A549 (cell line): ENCODE results near the gene FAM78B. TPM values are rescaled to one million over a fixed set of nuclear protein-coding genes. Genes with fewer than 3 reads are reported as not detected.

Source experiments
- ATAC-seq, 2 experiments: fragments of 200-7000 bp in 1 of 2; fragments of >200 bp in 1 of 2; cut with Nextera tagmentation in 1 of 2; cut with Tn5 transposase in 1 of 2; 3 replicates each; pipeline versions ENCODE4 v1.8.0 to v1.9.1; 2018 to 2020; ENCODE audit warnings: mild to moderate bottlenecking in 1 of 2, moderate library complexity in 1 of 2
- CTCF ChIA-PET: fragments of 300-600 bp; sonication (Branson Sonifier 250); formaldehyde crosslinking; extraction: SDS; loops from one replicate; lab custom pipeline; 2021; ENCODE audit warnings: antibody characterized with exemption, inconsistent platforms; lab: Yijun Ruan, JAX
- POLR2A ChIA-PET: fragments of 350-600 bp; formaldehyde crosslinking; extraction: SDS; loops from one replicate; lab custom pipeline; 2021; ENCODE audit warnings: antibody characterized with exemption, inconsistent platforms; lab: Yijun Ruan, JAX
- DNase-seq, 2 experiments: peaks; one replicate each; pipeline versions ENCODE4 v3.0.0 to v3.0.0-alpha.2; 2011 to 2016; ENCODE audit warnings: low read depth in 1 of 2, low spot score in 1 of 2
- FAIRE-seq: peaks from 2 replicates; lab custom pipeline; 2011; peaks lifted over from hg19 to GRCh38; lab: Jason Lieb, UNC
- H3K27ac ChIP-seq, 2 experiments: fragments of >200 bp; sonication (Bioruptor Twin); formaldehyde crosslinking; 3 replicates each; pipeline ENCODE4 v1.5.1; 2016 to 2017
- H3K4me1 ChIP-seq: fragments of >200 bp; sonication (Bioruptor Twin); formaldehyde crosslinking; 3 replicates; pipeline ENCODE4 v1.6.1; 2016
- H3K4me2 ChIP-seq: fragments of >200 bp; sonication (Bioruptor Twin); formaldehyde crosslinking; 3 replicates; pipeline ENCODE4 v1.6.1; 2016
- H3K4me3 ChIP-seq: fragments of >200 bp; sonication (Bioruptor Twin); formaldehyde crosslinking; 3 replicates; pipeline ENCODE4 v1.5.1; 2016
- H3K9me3 ChIP-seq: fragments of >200 bp; sonication (Bioruptor Twin); formaldehyde crosslinking; 3 replicates; pipeline ENCODE4 v1.6.1; 2016
- BCL3 ChIP-seq: fragments of >200 bp; sonication (Bioruptor Twin); formaldehyde crosslinking; IDR thresholded peaks from 3 replicates; pipeline ENCODE4 v1.6.1; 2016
- BHLHE40 ChIP-seq: IDR thresholded peaks from 2 replicates; pipeline ENCODE4 v1.6.1; 2012; ENCODE audit warnings: low read depth, low read length, inconsistent platforms
- CEBPB ChIP-seq, 2 experiments: fragments of >200 bp in 1 of 2; sonication (Bioruptor Twin) in 1 of 2; formaldehyde crosslinking in 1 of 2; IDR thresholded peaks; 2 replicates each; pipeline ENCODE4 v1.6.1; 2012 to 2016
- CHD4 ChIP-seq: fragments of 200-600 bp; sonication (generic); IDR thresholded peaks from 2 replicates; pipeline ENCODE4 v1.6.1; 2016; ENCODE audit warnings: antibody characterized with exemption, mild to moderate bottlenecking, borderline replicate concordance
- E2F6 ChIP-seq: IDR thresholded peaks from 2 replicates; pipeline ENCODE4 v1.6.1; 2012; ENCODE audit warnings: low read depth, borderline replicate concordance
- EHF ChIP-seq: fragments of 250-450 bp; sonication (Bioruptor Pico); IDR thresholded peaks from 2 replicates; pipeline ENCODE4 v1.5.0; 2020; ENCODE audit warnings: mild to moderate bottlenecking
- FOSB ChIP-seq: fragments of 250-450 bp; sonication (Bioruptor Pico); IDR thresholded peaks from 2 replicates; pipeline ENCODE4 v1.5.0; 2020; ENCODE audit warnings: mild to moderate bottlenecking, moderate library complexity
- FOSL2 ChIP-seq, 2 experiments: fragments of 450-650 bp in 1 of 2; fragments of >200 bp in 1 of 2; sonication (Bioruptor Twin) in 1 of 2; formaldehyde crosslinking; IDR thresholded peaks; 2 replicates each; pipeline versions ENCODE4 v1.5.0 to v1.6.1; 2016 to 2020; ENCODE audit warnings: mild to moderate bottlenecking in 1 of 2, moderate library complexity in 1 of 2
- GATA3 ChIP-seq: IDR thresholded peaks from 2 replicates; pipeline ENCODE4 v1.6.1; 2012; ENCODE audit warnings: borderline replicate concordance
- HDAC2 ChIP-seq: fragments of 200-600 bp; sonication (generic); IDR thresholded peaks from 2 replicates; pipeline ENCODE4 v1.6.1; 2016
- HES2 ChIP-seq: fragments of >200 bp; sonication (Bioruptor Twin); formaldehyde crosslinking; IDR thresholded peaks from 2 replicates; pipeline ENCODE4 v1.6.1; 2016
- HOXA7 ChIP-seq: fragments of 250-450 bp; sonication (Bioruptor Pico); IDR thresholded peaks from 2 replicates; pipeline ENCODE4 v1.5.0; 2020; ENCODE audit warnings: mild to moderate bottlenecking, moderate library complexity
- HOXB5 ChIP-seq: fragments of 250-450 bp; sonication (Bioruptor Pico); IDR thresholded peaks from 2 replicates; pipeline ENCODE4 v1.5.0; 2020; ENCODE audit warnings: mild to moderate bottlenecking, moderate library complexity
- KDM5A ChIP-seq: fragments of 200-600 bp; sonication (generic); IDR thresholded peaks from 2 replicates; pipeline ENCODE4 v1.6.1; 2016; ENCODE audit warnings: antibody characterized with exemption, mild to moderate bottlenecking
- MAFK ChIP-seq: fragments of 450-650 bp; IDR thresholded peaks from 2 replicates; pipeline ENCODE4 v1.6.1; 2014; ENCODE audit not compliant: partially characterized antibody
- NFE2L2 ChIP-seq: fragments of 150-350 bp; conservative IDR thresholded peaks from 2 replicates; pipeline ENCODE4 v1.6.1; 2014; ENCODE audit warnings: low read length
- NPAS2 ChIP-seq: fragments of 250-450 bp; sonication (Bioruptor Pico); IDR thresholded peaks from 2 replicates; pipeline ENCODE4 v1.8.0; 2022; ENCODE audit warnings: mild to moderate bottlenecking, moderate library complexity, borderline replicate concordance
- PHF8 ChIP-seq: fragments of 200-600 bp; sonication (generic); IDR thresholded peaks from 2 replicates; pipeline ENCODE4 v1.6.1; 2016; ENCODE audit warnings: low read depth, mild to moderate bottlenecking, antibody characterized with exemption, moderate library complexity, borderline replicate concordance
- POLR2A ChIP-seq: IDR thresholded peaks from 2 replicates; pipeline ENCODE4 v1.6.1; 2012; ENCODE audit warnings: mild to moderate bottlenecking, low read length
- RAD21 ChIP-seq, 2 experiments: fragments of >200 bp in 1 of 2; sonication (Bioruptor Twin) in 1 of 2; formaldehyde crosslinking in 1 of 2; IDR thresholded peaks in 1 of 2; conservative IDR thresholded peaks in 1 of 2; 2 replicates in 1 of 2; 3 replicates in 1 of 2; pipeline ENCODE4 v1.6.1; 2012 to 2018; ENCODE audit warnings: inconsistent platforms in 1 of 2
- SMC3 ChIP-seq: fragments of >200 bp; sonication (Bioruptor Twin); formaldehyde crosslinking; IDR thresholded peaks from 3 replicates; pipeline ENCODE4 v1.6.1; 2018; ENCODE audit warnings: inconsistent platforms
- SREBF2 ChIP-seq: fragments of 450-650 bp; IDR thresholded peaks from 2 replicates; pipeline ENCODE4 v1.6.1; 2014; ENCODE audit warnings: mild to moderate bottlenecking, moderate library complexity
- ZNF302 ChIP-seq: fragments of 250-450 bp; sonication (Bioruptor Pico); IDR thresholded peaks from 2 replicates; pipeline ENCODE4 v1.9.0; 2021; ENCODE audit warnings: inconsistent platforms, mild to moderate bottlenecking, moderate library complexity
- WGBS: methylation state at CpG from one replicate; pipeline ENCODE4 v1.1.6; 2017; ENCODE audit errors: missing lambda C conversion rate; 5-methylcytosine and 5-hydroxymethylcytosine counted together
- polyA plus RNA-seq, 4 experiments: library from polyadenylated mRNA; depleted of rRNA in 3 of 4; stranded (reverse); fragments of >200 nt; fragmentation: RNase III in 1 of 4; extraction: RNeasy Plus Mini Kit Qiagen cat#74134 plus additional on column Dnase treatment in 1 of 4; gene quantifications; 2 replicates in 3 of 4; 3 replicates in 1 of 4; pipeline ENCODE4 v1.2.3, GENCODE V29; 2011 to 2017

Gene FAM78B
- polyA plus RNA-seq, 2 of the 4 experiments (the other 2 are of a cell fraction), result 0.13 to 0.34 TPM

GRCh38 chr1:166152978-166153377 lies 13.8 kb downstream of the FAM78B start:
- no peak overlapping the region for H3K27ac ChIP-seq
- H3K4me3 ChIP-seq, result no peak overlapping the region
- POLR2A ChIA-PET, result no interaction called here
- ATAC-seq (no peak), FAIRE-seq (no peak), DNase-seq (no peak)
- CTCF ChIA-PET, result interaction anchor here (1.4 kb wide), 1 partner anchor 12 kb away, joined by 3 read pairs; no protein-coding TSS in a partner anchor
- 7% methylated on average over 2 of the region's 2 CpGs for WGBS
- H3K4me1 ChIP-seq, result no peaks in the 10 kb centered on the region
- no peak overlapping the region for H3K4me2 ChIP-seq
- no peaks in the 10 kb centered on the region for H3K9me3 ChIP-seq
- TF ChIP-seq SREBF2, result no peak
- TF ChIP-seq FOSL2 (IDR thresholded peaks at IDR 0.05), result no peak
- no peak for TF ChIP-seq FOSL2 (CRISPR knock-in tag; IDR thresholded peaks at IDR 0.05)
- TF ChIP-seq POLR2A, result no peak
- no peak for TF ChIP-seq RAD21 (conservative IDR thresholded peaks at IDR 0.05 in 1 of 2, IDR thresholded peaks at IDR 0.05 in 1 of 2)
- no peak for TF ChIP-seq E2F6
- no peak for TF ChIP-seq ZNF302
- no peak for TF ChIP-seq GATA3
- no peak for TF ChIP-seq BHLHE40
- no peak for TF ChIP-seq NFE2L2

GRCh38 chr1:166151804-166152203 lies 15.0 kb downstream of the FAM78B start:
- Histone ChIP-seq H3K4me2 (no peak overlapping the region), H3K4me1 (no peaks in the 10 kb centered on the region), H3K9me3 (no peaks in the 10 kb centered on the region), H3K27ac (no peak overlapping the region), H3K4me3 (no peak overlapping the region)
- POLR2A ChIA-PET, result no interaction called here
- CTCF ChIA-PET, result no interaction called here
- WGBS, result 39% methylated on average over 5 of the region's 5 CpGs
- FAIRE-seq, result no peak
- no peak for ATAC-seq
- no peak for TF ChIP-seq NPAS2 (CRISPR knock-in tag)
- TF ChIP-seq CEBPB (IDR thresholded peaks at IDR 0.05), result peak; percentile 31 to 64; a peak in 3 of 4 replicates
- TF ChIP-seq, all 56 proteins: peak for 1
- DNase-seq, result no peak

GRCh38 chr1:166145499-166145898 lies 21.3 kb downstream of the FAM78B start:
- no peak for ATAC-seq
- no peak for DNase-seq
- Histone ChIP-seq H3K4me3 (no peak overlapping the region), H3K27ac (no peak overlapping the region), H3K4me2 (no peak overlapping the region), H3K9me3 (no peaks in the 10 kb centered on the region)
- CTCF ChIA-PET, result no interaction called here
- WGBS, result 0% methylated on average over 1 of the region's 1 CpG
- no peak for FAIRE-seq
- no peak for TF ChIP-seq KDM5A
- no peak for TF ChIP-seq HES2
- TF ChIP-seq SMC3, result no peak
- TF ChIP-seq BCL3, result no peak
- TF ChIP-seq FOSB (CRISPR knock-in tag), result no peak
- TF ChIP-seq EHF, result no peak
- no peak for TF ChIP-seq MAFK
- TF ChIP-seq SREBF2, result no peak
- TF ChIP-seq POLR2A, result no peak
- TF ChIP-seq, all 56 proteins: peak for 0
- POLR2A ChIA-PET, result no interaction called here
- H3K4me1 ChIP-seq, result peaks cover 2% of the 10 kb centered on the region; the same call in 1 of the 3 replicates

- no peak for TF ChIP-seq HOXA7
- no peak for TF ChIP-seq HOXB5 (CRISPR knock-in tag)
- no peak for TF ChIP-seq CHD4
- TF ChIP-seq SREBF2, result no peak
- TF ChIP-seq HDAC2, result no peak
- TF ChIP-seq PHF8, result no peak
- TF ChIP-seq, all 56 proteins: peak for 0
- no peak for FAIRE-seq
These were observed 24.8 kb downstream of the FAM78B start for GRCh38 chr1:166141969-166142368.

More at GRCh38 chr1:166141969-166142368, 24.8 kb downstream of the FAM78B start:
- ChIA-PET POLR2A (no interaction called here), CTCF (interaction anchor here (0.6 kb wide), 1 partner anchor 285 kb away, joined by 3 read pairs; no protein-coding TSS in a partner anchor)
- H3K4me1 ChIP-seq, result peaks cover 2% of the 10 kb centered on the region; the same call in 1 of the 3 replicates
- no peak overlapping the region for H3K27ac ChIP-seq
- no peak for DNase-seq
- H3K9me3 ChIP-seq, result no peaks in the 10 kb centered on the region
- no peak for ATAC-seq
- H3K4me2 ChIP-seq, result no peak overlapping the region
- H3K4me3 ChIP-seq, result no peak overlapping the region
